Keratinocyte (primary cell): ENCODE data around the gene GPR26. TPM values are rescaled to one million over a fixed set of nuclear protein-coding genes. Genes with fewer than 3 reads are reported as not detected.

Experiments used
- DNase-seq: peaks from one replicate; pipeline ENCODE4 v3.0.0-alpha.2; 2011; ENCODE audit warnings: low read depth, missing footprints, low spot score
- FAIRE-seq: peaks from 2 replicates; lab custom pipeline; 2011; peaks lifted over from hg19 to GRCh38; lab: Jason Lieb, UNC
- H2AFZ ChIP-seq: 2 replicates; pipeline ENCODE4 v1.6.0; 2012; ENCODE audit warnings: low read length, control low read depth, inconsistent platforms; ENCODE audit not compliant: control insufficient read depth
- H3K27ac ChIP-seq: 2 replicates; pipeline ENCODE4 v1.5.1; 2011; ENCODE audit warnings: low read length; ENCODE audit not compliant: control insufficient read depth, insufficient read depth
- H3K27me3 ChIP-seq: 3 replicates; pipeline ENCODE4 v1.6.0; 2011; ENCODE audit warnings: low read length; ENCODE audit not compliant: control insufficient read depth, insufficient read depth; ENCODE audit errors: extremely low read depth
- H3K36me3 ChIP-seq, 2 experiments: 2 replicates in 1 of 2; 3 replicates in 1 of 2; pipeline ENCODE4 v1.5.1; 2011; ENCODE audit warnings: low read length in 2 of 2, mild to moderate bottlenecking in 1 of 2; ENCODE audit not compliant: control insufficient read depth in 2 of 2, insufficient read depth in 2 of 2; ENCODE audit errors: extremely low read depth in 1 of 2
- H3K4me1 ChIP-seq: 3 replicates; pipeline ENCODE4 v1.5.1; 2011; ENCODE audit warnings: low read length; ENCODE audit not compliant: control insufficient read depth, insufficient read depth; ENCODE audit errors: extremely low read depth
- H3K4me2 ChIP-seq: 3 replicates; pipeline ENCODE4 v1.6.0; 2011; ENCODE audit warnings: low read depth, low read length; ENCODE audit not compliant: control insufficient read depth, insufficient read depth; ENCODE audit errors: extremely low read depth
- H3K4me3 ChIP-seq, 3 experiments: fragments of 200-600 bp in 1 of 3; sonication (generic) in 1 of 3; 2 replicates in 2 of 3; 3 replicates in 1 of 3; pipeline ENCODE4 v1.5.1; 2011 to 2016; ENCODE audit warnings: low read length in 3 of 3, mild to moderate bottlenecking in 3 of 3, control low read depth in 2 of 3, inconsistent platforms in 1 of 3, low read depth in 1 of 3, mixed read lengths in 1 of 3, mixed run types in 1 of 3, moderate library complexity in 1 of 3; ENCODE audit not compliant: control insufficient read depth in 2 of 3, insufficient read depth in 2 of 3; ENCODE audit errors: extremely low read depth in 1 of 3
- H3K79me2 ChIP-seq: 2 replicates; pipeline ENCODE4 v1.6.0; 2012; ENCODE audit warnings: low read length; ENCODE audit not compliant: control insufficient read depth, insufficient read depth
- H3K9ac ChIP-seq: 3 replicates; pipeline ENCODE4 v1.6.0; 2011; ENCODE audit warnings: low read length; ENCODE audit not compliant: control insufficient read depth, insufficient read depth; ENCODE audit errors: extremely low read depth
- H3K9me1 ChIP-seq: 3 replicates; pipeline ENCODE4 v1.6.0; 2011; ENCODE audit warnings: low read length; ENCODE audit not compliant: control insufficient read depth, insufficient read depth; ENCODE audit errors: extremely low read depth
- H3K9me3 ChIP-seq: 2 replicates; pipeline ENCODE4 v1.5.1; 2012; ENCODE audit warnings: low read depth, low read length; ENCODE audit not compliant: control insufficient read depth
- H4K20me1 ChIP-seq: 3 replicates; pipeline ENCODE4 v1.6.0; 2011; ENCODE audit warnings: low read length; ENCODE audit not compliant: control insufficient read depth, insufficient read depth; ENCODE audit errors: extremely low read depth
- CTCF ChIP-seq, 3 experiments: IDR thresholded peaks in 1 of 3; conservative IDR thresholded peaks in 1 of 3; optimal IDR thresholded peaks in 1 of 3; 2 replicates in 2 of 3; 3 replicates in 1 of 3; pipeline versions ENCODE3 to v1.5.1; 2011; ENCODE audit warnings: low read length in 3 of 3, mild to moderate bottlenecking in 3 of 3, moderate library complexity in 2 of 3, control low read depth in 1 of 3, inconsistent platforms in 1 of 3; ENCODE audit not compliant: insufficient read depth in 2 of 3; ENCODE audit errors: extremely low read depth in 1 of 3
- EZH2 ChIP-seq: IDR thresholded peaks from one replicate; pipeline ENCODE4 v1.6.1; 2012; ENCODE audit warnings: inconsistent platforms, mild to moderate bottlenecking, low read length, moderate library complexity
- dilution Hi-C: fragments of 300-500 bp; cut with MboI; formaldehyde crosslinking; loops from one replicate; pipeline ENCODE4 v1.7.0; 2020; ENCODE audit warnings: low sequenced_read_pairs; ENCODE audit not compliant: extremely low pct_ligation_motif_present
- polyA plus RNA-seq, 5 experiments: library from polyadenylated mRNA; depleted of rRNA in 3 of 5; stranded (reverse) in 3 of 5; stranded (forward) in 1 of 5; unstranded in 1 of 5; fragments of >200 nt; gene quantifications; 1 replicate in 1 of 5; 2 replicates in 3 of 5; 3 replicates in 1 of 5; pipeline versions ENCODE4 v1.2.1 to v1.2.3, GENCODE V29; 2011 to 2012; ENCODE audit warnings: missing spikeins in 2 of 5, low read depth in 1 of 5, low replicate concordance in 1 of 5

GPR26 gene
- polyA plus RNA-seq, 1 donor (not counting 4 experiments of a cell fraction or from before 2014, with no cell fraction given): not detected

- Histone ChIP-seq H3K79me2 (no peaks in the 10 kb centered on the region), H3K4me1 (no peaks in the 10 kb centered on the region), H3K27me3 (no peaks in the 10 kb centered on the region), H3K4me3 (no peak overlapping the region), H3K27ac (no peak overlapping the region), H4K20me1 (no peaks in the 10 kb centered on the region), H3K36me3 (no peaks in the 10 kb centered on the region), H3K9me3 (no peaks in the 10 kb centered on the region), H2AFZ (no peak overlapping the region), H3K4me2 (no peak overlapping the region), H3K9me1 (no peaks in the 10 kb centered on the region), H3K9ac (no peak overlapping the region)
- TF ChIP-seq CTCF (optimal IDR thresholded peaks at IDR 0.05 in 1 of 3, IDR thresholded peaks at IDR 0.05 in 1 of 3, conservative IDR thresholded peaks at IDR 0.05 in 1 of 3; ENCODE audit: extremely low read depth in 1 of 3, insufficient read depth in 2 of 3, low read length in 3 of 3) (no peak), EZH2 (no peak)
- DNase-seq: no peak
- dilution Hi-C loops: no loop called here
- no peak for FAIRE-seq
Observed at GRCh38 chr10:123637326-123637880, 28.8 kb upstream of the GPR26 start.

DNA sequence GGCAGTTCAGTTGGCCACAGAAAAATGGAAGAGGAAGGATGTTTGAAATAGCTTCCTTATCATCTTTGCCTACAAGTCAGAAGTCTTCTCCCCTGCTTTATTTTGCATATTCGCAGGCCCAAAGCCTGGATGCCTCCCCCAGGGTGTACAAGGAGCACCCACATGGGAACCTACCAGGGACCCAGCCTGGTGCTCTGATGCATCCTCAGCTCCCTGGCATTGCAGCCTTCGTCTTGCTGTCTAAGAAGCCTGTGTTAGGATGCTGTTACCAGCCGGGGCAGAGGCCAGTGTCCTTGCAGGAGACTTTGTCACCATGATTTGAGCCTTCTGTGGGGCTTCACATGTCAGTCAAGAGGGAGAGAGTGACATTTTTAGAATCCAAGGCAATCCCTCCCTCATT lies 27.0 kb upstream of the GPR26 start:
- H3K27me3 ChIP-seq: no peaks in the 10 kb centered on the region
- no peak for TF ChIP-seq EZH2
- TF ChIP-seq CTCF (optimal IDR thresholded peaks at IDR 0.05 in 1 of 3, IDR thresholded peaks at IDR 0.05 in 1 of 3, conservative IDR thresholded peaks at IDR 0.05 in 1 of 3; ENCODE audit: extremely low read depth in 1 of 3, insufficient read depth in 2 of 3, low read length in 3 of 3): no peak
- no peak overlapping the region for H3K9ac ChIP-seq
- H3K79me2 ChIP-seq: no peaks in the 10 kb centered on the region
- FAIRE-seq (no peak), DNase-seq (no peak)
- dilution Hi-C loops: no loop called here
- H3K9me3 ChIP-seq: no peaks in the 10 kb centered on the region
- H4K20me1 ChIP-seq: no peaks in the 10 kb centered on the region
- no peaks in the 10 kb centered on the region for H3K9me1 ChIP-seq
- H3K27ac ChIP-seq: no peak overlapping the region
- H3K36me3 ChIP-seq: no peaks in the 10 kb centered on the region
- H3K4me2 ChIP-seq: no peak overlapping the region
- H3K4me3 ChIP-seq: no peak overlapping the region
- no peaks in the 10 kb centered on the region for H3K4me1 ChIP-seq
- no peak overlapping the region for H2AFZ ChIP-seq
